ENCODE data around the gene PTPRT. TPM values are rescaled to one million over a fixed set of nuclear protein-coding genes. Genes with fewer than 3 reads are reported as not detected.

The PTPRT gene
- polyA plus RNA-seq, 2 of the 4 experiments (the other 2 are of a cell fraction), result not detected

DNA sequence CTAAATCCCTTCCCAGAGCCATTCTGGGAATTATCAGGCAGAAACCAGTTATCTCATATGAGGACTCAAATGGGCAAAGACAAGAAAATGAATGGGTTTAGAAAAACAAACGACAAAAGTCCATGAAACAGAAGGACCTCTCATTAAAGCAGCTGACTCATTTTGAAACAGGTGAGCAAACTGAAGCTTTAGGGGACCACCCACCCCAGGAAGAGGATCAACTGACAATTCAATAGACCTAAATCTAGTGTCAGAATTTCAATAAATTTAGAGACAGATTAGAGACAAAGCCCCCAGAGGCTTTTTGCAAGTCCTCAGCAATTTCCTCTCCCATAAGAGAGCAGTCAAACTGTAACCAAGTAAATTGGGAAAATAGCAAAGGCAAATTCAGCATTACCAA is 333.8 kb downstream of the PTPRT start:
- Histone ChIP-seq H3K4me3 (no peak overlapping the region), H3K27ac (no peak overlapping the region), H3K4me2 (no peak overlapping the region), H3K4me1 (no peaks in the 10 kb centered on the region), H3K9me3 (no peaks in the 10 kb centered on the region)
- WGBS (ENCODE audit: missing lambda C conversion rate), result 4% methylated on average over 1 of the region's 1 CpG
- no peak for DNase-seq (ENCODE audit: low read depth in 1 of 2, low spot score in 1 of 2)
- POLR2A ChIA-PET, result no interaction called here
- CTCF ChIA-PET, result interaction anchor here (0.6 to 0.7 kb wide), 2 partner anchors 18 to 64 kb away, joined by 3 read pairs; no protein-coding TSS in a partner anchor
- TF ChIP-seq HDAC2 (IDR thresholded peaks at IDR 0.05), result no peak
- no peak for TF ChIP-seq TFCP2L1 (CRISPR knock-in tag; IDR thresholded peaks at IDR 0.05)
- no peak for TF ChIP-seq JUNB (IDR thresholded peaks at IDR 0.05)
- no peak for TF ChIP-seq CHD4 (IDR thresholded peaks at IDR 0.05; ENCODE audit: borderline replicate concordance)
- TF ChIP-seq HOXA7 (CRISPR knock-in tag; IDR thresholded peaks at IDR 0.05), result no peak
- TF ChIP-seq, protein P1, sequence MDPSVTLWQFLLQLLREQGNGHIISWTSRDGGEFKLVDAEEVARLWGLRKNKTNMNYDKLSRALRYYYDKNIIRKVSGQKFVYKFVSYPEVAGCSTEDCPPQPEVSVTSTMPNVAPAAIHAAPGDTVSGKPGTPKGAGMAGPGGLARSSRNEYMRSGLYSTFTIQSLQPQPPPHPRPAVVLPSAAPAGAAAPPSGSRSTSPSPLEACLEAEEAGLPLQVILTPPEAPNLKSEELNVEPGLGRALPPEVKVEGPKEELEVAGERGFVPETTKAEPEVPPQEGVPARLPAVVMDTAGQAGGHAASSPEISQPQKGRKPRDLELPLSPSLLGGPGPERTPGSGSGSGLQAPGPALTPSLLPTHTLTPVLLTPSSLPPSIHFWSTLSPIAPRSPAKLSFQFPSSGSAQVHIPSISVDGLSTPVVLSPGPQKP (IDR thresholded peaks at IDR 0.05; ENCODE audit: low read depth, low read length), result no peak
- no peak for TF ChIP-seq JUN (IDR thresholded peaks at IDR 0.05)
- TF ChIP-seq EHF (CRISPR knock-in tag; IDR thresholded peaks at IDR 0.05), result no peak
- TF ChIP-seq GATA3 (IDR thresholded peaks at IDR 0.05; ENCODE audit: borderline replicate concordance), result no peak
- TF ChIP-seq HOXB13 (CRISPR knock-in tag; IDR thresholded peaks at IDR 0.05; ENCODE audit: low read depth), result no peak
- no peak for TF ChIP-seq SREBF2 (IDR thresholded peaks at IDR 0.05)
- no peak for FAIRE-seq
- ATAC-seq, result no peak

DNA sequence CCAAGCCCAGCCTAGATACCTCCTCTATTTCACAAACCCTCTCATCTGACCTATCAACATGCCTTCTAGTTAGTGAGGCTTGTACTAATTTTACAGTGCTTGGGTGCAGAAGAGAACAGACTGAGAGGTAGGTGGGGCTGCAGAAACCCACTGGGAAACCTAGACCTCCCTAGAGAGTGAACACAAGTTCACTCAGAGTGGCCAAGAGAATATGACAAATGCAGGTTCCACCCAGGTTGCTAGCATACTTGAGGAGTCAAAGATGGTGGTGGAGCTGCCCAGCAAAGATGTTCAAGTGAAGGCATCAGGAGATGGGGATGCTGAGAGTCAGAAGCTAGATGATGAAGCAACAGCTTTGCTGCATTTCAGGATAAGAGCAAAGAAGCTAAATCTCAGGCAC is 337.0 kb downstream of the PTPRT start:
- H3K27ac ChIP-seq, result no peak overlapping the region
- ATAC-seq, result no peak
- no peak for DNase-seq (ENCODE audit: low read depth in 1 of 2, low spot score in 1 of 2)
- FAIRE-seq, result no peak
- TF ChIP-seq, protein P2, sequence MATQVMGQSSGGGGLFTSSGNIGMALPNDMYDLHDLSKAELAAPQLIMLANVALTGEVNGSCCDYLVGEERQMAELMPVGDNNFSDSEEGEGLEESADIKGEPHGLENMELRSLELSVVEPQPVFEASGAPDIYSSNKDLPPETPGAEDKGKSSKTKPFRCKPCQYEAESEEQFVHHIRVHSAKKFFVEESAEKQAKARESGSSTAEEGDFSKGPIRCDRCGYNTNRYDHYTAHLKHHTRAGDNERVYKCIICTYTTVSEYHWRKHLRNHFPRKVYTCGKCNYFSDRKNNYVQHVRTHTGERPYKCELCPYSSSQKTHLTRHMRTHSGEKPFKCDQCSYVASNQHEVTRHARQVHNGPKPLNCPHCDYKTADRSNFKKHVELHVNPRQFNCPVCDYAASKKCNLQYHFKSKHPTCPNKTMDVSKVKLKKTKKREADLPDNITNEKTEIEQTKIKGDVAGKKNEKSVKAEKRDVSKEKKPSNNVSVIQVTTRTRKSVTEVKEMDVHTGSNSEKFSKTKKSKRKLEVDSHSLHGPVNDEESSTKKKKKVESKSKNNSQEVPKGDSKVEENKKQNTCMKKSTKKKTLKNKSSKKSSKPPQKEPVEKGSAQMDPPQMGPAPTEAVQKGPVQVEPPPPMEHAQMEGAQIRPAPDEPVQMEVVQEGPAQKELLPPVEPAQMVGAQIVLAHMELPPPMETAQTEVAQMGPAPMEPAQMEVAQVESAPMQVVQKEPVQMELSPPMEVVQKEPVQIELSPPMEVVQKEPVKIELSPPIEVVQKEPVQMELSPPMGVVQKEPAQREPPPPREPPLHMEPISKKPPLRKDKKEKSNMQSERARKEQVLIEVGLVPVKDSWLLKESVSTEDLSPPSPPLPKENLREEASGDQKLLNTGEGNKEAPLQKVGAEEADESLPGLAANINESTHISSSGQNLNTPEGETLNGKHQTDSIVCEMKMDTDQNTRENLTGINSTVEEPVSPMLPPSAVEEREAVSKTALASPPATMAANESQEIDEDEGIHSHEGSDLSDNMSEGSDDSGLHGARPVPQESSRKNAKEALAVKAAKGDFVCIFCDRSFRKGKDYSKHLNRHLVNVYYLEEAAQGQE (IDR thresholded peaks at IDR 0.05), result no peak
- no peak for TF ChIP-seq POLR2AphosphoS2 (conservative IDR thresholded peaks at IDR 0.05; ENCODE audit: low read length)
- no peaks in the 10 kb centered on the region for H3K4me1 ChIP-seq
- H3K4me2 ChIP-seq, result no peak overlapping the region
- H3K4me3 ChIP-seq, result no peak overlapping the region
- H3K9me3 ChIP-seq, result no peaks in the 10 kb centered on the region
- POLR2A ChIA-PET, result no interaction called here
- CTCF ChIA-PET, result no interaction called here

DNA sequence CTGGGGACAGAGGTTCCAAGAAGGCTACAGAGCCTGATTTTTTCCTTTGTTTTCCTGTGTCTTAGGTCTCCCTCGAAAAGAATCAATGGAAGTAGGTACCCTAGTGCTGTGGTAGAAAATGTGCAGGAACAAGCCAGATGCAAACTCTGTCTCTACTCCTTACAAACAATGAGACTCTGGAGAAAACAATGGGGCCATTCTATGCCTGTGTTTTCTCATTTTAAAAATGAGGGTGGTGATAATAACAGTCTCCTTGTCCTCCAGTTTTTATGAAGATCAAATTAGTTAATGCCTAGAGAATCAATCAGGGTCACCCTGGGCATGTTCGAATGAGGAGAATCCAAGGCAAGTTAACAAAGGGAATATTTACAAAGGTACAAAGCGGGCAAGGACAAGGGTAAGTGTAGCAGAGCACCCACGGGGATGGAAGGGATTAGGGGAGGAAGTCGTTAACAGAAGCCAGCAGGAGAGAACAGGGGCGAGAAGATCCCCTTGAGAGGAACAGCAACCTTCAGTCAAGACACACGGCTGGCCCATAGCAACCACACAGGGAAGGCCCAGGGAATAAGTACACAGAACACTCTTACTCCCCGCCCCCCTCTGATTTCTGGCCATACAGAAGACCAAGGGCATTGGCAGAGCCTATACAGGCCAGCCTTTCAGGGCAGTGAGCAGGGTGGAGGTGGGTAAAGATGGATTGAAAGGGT is 342.8 kb downstream of the PTPRT start:
- no peaks in the 10 kb centered on the region for H3K9me3 ChIP-seq
- WGBS (ENCODE audit: missing lambda C conversion rate), result 2% methylated on average over 8 of the region's 8 CpGs

More for the DNA sequence above, 342.8 kb downstream of the PTPRT start:
- ATAC-seq (no peak), FAIRE-seq (no peak), DNase-seq (ENCODE audit: low read depth in 1 of 2, low spot score in 1 of 2) (no peak)
- no peak overlapping the region for H3K27ac ChIP-seq
- H3K4me1 ChIP-seq, result no peaks in the 10 kb centered on the region
- POLR2A ChIA-PET, result no interaction called here
- no peak for TF ChIP-seq FOSB (CRISPR knock-in tag; IDR thresholded peaks at IDR 0.05)
- no peak for TF ChIP-seq RNF2 (IDR thresholded peaks at IDR 0.05; ENCODE audit: borderline replicate concordance, low read depth)
- TF ChIP-seq, protein P3, sequence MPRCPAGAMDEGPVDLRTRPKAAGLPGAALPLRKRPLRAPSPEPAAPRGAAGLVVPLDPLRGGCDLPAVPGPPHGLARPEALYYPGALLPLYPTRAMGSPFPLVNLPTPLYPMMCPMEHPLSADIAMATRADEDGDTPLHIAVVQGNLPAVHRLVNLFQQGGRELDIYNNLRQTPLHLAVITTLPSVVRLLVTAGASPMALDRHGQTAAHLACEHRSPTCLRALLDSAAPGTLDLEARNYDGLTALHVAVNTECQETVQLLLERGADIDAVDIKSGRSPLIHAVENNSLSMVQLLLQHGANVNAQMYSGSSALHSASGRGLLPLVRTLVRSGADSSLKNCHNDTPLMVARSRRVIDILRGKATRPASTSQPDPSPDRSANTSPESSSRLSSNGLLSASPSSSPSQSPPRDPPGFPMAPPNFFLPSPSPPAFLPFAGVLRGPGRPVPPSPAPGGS (IDR thresholded peaks at IDR 0.05), result no peak
- no peak for TF ChIP-seq NFE2L2 (conservative IDR thresholded peaks at IDR 0.05; ENCODE audit: low read length)
- TF ChIP-seq EHMT2 (IDR thresholded peaks at IDR 0.05; ENCODE audit: low read depth), result no peak
- no peak for TF ChIP-seq NPAS2 (CRISPR knock-in tag; IDR thresholded peaks at IDR 0.05; ENCODE audit: borderline replicate concordance)
- no peak for TF ChIP-seq KDM1A (IDR thresholded peaks at IDR 0.05; ENCODE audit: low read depth)
- no peak for TF ChIP-seq ESRRA (IDR thresholded peaks at IDR 0.05; ENCODE audit: borderline replicate concordance, low read length)
- TF ChIP-seq, protein P4, sequence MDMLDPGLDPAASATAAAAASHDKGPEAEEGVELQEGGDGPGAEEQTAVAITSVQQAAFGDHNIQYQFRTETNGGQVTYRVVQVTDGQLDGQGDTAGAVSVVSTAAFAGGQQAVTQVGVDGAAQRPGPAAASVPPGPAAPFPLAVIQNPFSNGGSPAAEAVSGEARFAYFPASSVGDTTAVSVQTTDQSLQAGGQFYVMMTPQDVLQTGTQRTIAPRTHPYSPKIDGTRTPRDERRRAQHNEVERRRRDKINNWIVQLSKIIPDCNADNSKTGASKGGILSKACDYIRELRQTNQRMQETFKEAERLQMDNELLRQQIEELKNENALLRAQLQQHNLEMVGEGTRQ (IDR thresholded peaks at IDR 0.05), result no peak
- no peak for TF ChIP-seq MAZ (IDR thresholded peaks at IDR 0.05; ENCODE audit: borderline replicate concordance, low read depth, low read length)
- H3K4me3 ChIP-seq, result no peak overlapping the region
- CTCF ChIA-PET, result no interaction called here
- no peak overlapping the region for H3K4me2 ChIP-seq

Data from A549 (cell line).